Measurements from ENCODE around the gene ABTB1.

- TF ChIP-seq CTCF (CRISPR knock-in tag; IDR thresholded peaks at IDR 0.05), result no peak
- no peak for TF ChIP-seq ZFP90 (CRISPR knock-in tag; IDR thresholded peaks at IDR 0.05; ENCODE audit: borderline replicate concordance)
- no peak for TF ChIP-seq ZNF672 (CRISPR knock-in tag; IDR thresholded peaks at IDR 0.05)
Measured at GRCh38 chr3:127691489-127691888, 18.7 kb downstream of the ABTB1 start.

All from HepG2 (cell line).